Measurements from ENCODE around the gene ZNF436. TPM values are rescaled to one million over a fixed set of nuclear protein-coding genes. Genes with fewer than 3 reads are reported as not detected.
A peak's percentile ranks its signal among the peaks of the same experiment; 100 is the strongest.
"Not testable (repeated sequence)": the region's sequence is repeated elsewhere in the genome, so short reads cannot be mapped to it uniquely, and the experiment has no call there.

Gene ZNF436
- total RNA-seq, 3 donors from 2014 or later, result 19.5 to 36.6 (median 23.9) TPM

DNA sequence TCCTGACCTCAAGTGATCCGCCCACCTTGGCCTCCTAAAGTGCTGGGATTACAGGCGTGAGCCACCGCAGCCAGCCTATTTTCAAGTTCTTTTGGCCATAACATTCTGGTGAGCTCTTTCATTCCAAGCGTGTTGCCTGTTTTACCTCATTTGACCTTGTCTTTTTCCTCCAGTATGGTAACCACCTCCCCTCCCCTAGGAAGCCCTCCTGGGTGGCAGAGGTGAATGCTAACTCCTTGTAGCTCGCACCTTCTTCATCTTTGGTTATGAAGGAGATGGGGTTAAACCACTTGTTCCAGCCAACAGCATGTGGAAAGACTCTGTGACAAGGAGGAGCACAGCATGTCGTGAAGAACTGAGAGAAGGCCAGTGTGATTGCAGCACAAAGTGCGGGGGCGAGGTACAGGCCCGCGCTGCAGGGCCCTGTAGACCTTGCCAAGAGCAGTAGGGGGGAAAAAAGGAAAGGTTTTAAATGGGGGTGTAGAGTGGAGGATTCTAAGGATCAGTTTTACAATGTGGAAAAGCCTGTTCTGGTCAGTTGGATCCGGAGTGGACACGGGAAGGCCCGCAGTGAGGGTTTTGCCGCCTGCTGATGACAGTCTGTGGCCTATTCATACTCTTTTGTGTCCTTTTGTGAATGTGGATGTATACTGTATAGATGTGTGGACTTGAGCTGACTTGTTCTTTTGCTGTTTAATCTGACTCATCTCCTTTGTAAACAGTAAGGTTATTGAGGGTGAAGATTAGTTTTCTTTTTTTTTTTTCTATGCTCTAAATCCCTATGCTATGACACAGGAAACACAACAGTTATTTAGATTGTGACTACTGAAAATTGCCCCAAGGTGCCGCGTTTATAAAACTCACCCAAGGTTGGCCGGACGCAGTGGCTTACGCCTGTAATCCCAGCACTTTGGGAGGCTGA lies 7.5 kb upstream of the ZNF436 start:
- TF ChIP-seq POLR2AphosphoS5 (IDR thresholded peaks at IDR 0.05), result peak; percentile 38 to 76 (median 52)
- TF ChIP-seq, protein P1, sequence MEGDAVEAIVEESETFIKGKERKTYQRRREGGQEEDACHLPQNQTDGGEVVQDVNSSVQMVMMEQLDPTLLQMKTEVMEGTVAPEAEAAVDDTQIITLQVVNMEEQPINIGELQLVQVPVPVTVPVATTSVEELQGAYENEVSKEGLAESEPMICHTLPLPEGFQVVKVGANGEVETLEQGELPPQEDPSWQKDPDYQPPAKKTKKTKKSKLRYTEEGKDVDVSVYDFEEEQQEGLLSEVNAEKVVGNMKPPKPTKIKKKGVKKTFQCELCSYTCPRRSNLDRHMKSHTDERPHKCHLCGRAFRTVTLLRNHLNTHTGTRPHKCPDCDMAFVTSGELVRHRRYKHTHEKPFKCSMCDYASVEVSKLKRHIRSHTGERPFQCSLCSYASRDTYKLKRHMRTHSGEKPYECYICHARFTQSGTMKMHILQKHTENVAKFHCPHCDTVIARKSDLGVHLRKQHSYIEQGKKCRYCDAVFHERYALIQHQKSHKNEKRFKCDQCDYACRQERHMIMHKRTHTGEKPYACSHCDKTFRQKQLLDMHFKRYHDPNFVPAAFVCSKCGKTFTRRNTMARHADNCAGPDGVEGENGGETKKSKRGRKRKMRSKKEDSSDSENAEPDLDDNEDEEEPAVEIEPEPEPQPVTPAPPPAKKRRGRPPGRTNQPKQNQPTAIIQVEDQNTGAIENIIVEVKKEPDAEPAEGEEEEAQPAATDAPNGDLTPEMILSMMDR (IDR thresholded peaks at IDR 0.05), result no peak
- no peak for TF ChIP-seq POLR2A (IDR thresholded peaks at IDR 0.05)
- peak in 1 of 2 donors; percentile 67 for DNase-seq (ENCODE audit: low spot score in 2 of 2)
- Histone ChIP-seq H3K27ac (peak overlapping the region; percentile 59 to 86), H3K4me1 (peaks cover 0 to under 1% of the 10 kb centered on the region in 2 donors), H3K9me3 (no peaks in the 10 kb centered on the region), H3K4me3 (peak overlapping the region in 1 of 3 donors; percentile 13), H3K27me3 (no peaks in the 10 kb centered on the region), H3K36me3 (no peaks in the 10 kb centered on the region)
- intact Hi-C loops (cut with DNase I; ENCODE audit: low total_unique reads), result no loop called here

DNA sequence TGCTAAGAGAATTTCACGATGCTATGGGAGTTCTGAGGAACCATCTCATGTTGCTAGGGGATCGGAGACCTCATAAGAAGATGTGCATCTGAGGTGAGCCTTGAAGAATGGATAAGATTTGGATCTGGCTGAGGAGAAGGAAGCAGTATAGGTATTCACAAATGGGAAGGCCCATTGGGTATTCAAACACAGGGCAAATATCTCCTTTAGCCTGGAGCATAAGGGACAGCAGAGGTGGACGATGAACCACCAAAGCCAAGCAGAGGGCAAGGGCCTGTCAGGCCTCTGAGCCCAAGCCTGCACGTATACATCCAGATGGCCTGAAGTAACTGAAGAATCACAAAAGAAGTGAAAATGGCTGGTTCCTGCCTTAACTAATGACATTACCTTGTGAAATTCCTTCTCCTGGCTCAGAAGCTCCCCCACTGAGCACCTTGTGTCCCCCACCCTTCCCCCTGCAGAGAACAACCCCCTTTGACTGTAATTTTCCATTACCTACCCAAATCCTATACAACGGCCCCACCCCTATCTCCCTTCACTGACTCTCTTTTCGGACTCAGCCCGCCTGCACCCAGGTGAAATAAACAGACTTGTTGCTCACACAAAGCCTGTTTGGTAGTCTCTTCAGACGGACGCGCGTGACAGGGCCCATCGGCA lies 4.6 kb upstream of the ZNF436 start:
- intact Hi-C loops (cut with DNase I; ENCODE audit: low total_unique reads); H3K9me3 ChIP-seq; H3K27ac ChIP-seq; DNase-seq (ENCODE audit: low spot score in 2 of 2); H3K4me3 ChIP-seq; H3K27me3 ChIP-seq; H3K36me3 ChIP-seq: not testable (repeated sequence)
- peaks cover 10 to 23% of the 10 kb centered on the region in 2 donors for H3K4me1 ChIP-seq

DNA sequence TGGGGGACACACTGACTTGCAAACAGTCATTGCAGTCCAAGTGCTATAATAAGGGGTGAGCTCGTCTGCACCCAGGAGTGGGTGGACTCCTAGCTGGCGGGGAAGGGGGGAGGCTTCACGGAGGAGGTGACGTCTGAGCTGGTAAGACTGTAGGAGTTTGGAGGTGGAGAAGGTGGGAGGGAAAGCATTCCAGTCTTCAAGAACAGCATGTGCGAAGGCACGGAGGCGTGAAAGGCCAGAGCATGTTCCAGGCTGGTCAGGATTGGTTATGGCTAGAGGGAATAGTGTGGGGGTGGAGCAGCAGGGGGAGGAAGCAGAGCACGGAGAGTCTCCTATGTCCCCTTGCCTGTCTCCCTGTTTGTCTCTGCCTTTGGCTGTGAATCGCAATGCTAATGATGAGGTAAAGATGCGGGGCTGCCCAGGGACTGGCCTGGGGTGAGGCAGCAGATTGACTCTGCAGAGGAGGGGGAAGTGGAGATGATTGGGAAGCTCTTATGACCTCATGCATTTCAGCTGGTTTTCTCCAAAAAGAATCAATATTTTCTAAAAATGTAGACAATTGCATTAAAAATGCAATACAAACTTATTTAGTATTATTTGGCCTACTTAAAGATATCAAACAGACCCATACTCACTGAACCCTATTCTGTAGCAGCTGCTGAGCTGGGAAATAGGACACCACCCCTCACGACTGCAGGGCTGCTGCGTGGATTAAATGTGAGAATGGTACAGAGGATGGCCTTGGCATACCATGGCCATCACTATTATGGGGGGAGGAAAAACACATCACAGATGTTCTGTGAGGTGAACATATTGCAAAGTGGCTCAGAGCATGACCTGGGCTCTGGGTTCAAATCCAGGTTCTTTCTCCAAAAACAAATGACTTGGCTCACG lies 2.6 kb upstream of the ZNF436 start:
- TF ChIP-seq POLR2A (IDR thresholded peaks at IDR 0.05), result no peak
- no peak for TF ChIP-seq POLR2AphosphoS5 (IDR thresholded peaks at IDR 0.05)
- TF ChIP-seq, protein P1 (IDR thresholded peaks at IDR 0.05), result no peak
- intact Hi-C loops (cut with DNase I; ENCODE audit: low total_unique reads), result loop anchor here (1.0 kb wide), 1 partner anchor 24 kb away; no protein-coding TSS in a partner anchor
- Histone ChIP-seq H3K36me3 (no peaks in the 10 kb centered on the region), H3K9me3 (no peaks in the 10 kb centered on the region), H3K4me3 (no peak overlapping the region), H3K27ac (peak overlapping the region; percentile 89 to 96), H3K27me3 (no peaks in the 10 kb centered on the region), H3K4me1 (peaks cover 10 to 23% of the 10 kb centered on the region in 2 donors)
- DNase-seq (ENCODE audit: low spot score in 2 of 2), result no peak

DNA sequence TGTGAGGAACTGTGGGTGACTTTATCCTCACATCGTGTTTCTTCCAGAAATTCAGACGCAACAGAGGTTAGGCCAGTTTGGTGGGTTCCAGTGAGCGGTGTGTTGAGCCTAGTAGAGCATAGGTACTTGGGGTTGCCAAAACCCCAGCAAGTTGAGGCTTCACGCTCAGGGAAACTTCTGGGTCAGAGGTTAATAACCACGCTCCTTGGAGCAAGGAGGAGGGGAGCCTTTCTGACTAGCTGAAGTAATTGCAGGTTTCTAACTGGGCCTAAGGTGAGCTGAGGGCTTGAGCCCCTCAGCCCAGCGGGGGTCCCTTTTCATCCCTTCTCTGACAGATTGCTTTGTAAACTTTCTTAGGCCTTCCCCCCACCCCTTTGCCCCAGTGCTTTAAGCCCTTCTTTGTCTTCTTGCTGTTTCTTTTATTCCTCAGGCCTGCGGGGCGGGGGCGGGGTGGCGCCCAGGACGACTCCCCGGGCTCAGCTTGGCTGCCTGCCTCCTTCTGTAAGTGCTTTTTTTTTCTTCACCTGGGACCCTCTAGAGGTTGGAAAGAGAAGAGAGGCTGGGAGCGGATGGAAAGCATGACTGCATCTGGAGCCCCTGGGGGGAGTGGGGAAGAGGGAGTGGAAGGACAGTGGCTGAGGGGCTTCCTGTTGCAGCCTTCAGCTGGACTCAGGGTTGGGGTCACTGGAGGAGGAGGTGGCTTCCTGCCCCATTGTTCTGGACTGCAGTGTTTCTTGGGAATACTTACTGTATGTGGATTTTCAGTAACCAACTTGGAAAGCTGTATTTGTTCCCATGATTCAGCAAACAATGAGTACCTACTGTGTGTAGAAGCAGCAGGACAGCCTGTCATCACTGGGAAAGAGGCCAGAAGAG lies 1.3 kb upstream of the ZNF436 start:
- intact Hi-C loops (cut with DNase I; ENCODE audit: low total_unique reads), result loop anchor here (1.0 kb wide), 1 partner anchor 23 kb away; no protein-coding TSS in a partner anchor
- Histone ChIP-seq H3K9me3 (no peaks in the 10 kb centered on the region), H3K4me1 (peaks cover 10 to 29% of the 10 kb centered on the region in 2 donors), H3K27me3 (no peaks in the 10 kb centered on the region), H3K27ac (peak overlapping the region; percentile 89 to 96), H3K4me3 (peak overlapping the region in 2 of 3 donors; percentile 79 to 90), H3K36me3 (no peaks in the 10 kb centered on the region)
- TF ChIP-seq POLR2AphosphoS5 (IDR thresholded peaks at IDR 0.05), result peak in 2 of 3 donors; percentile 29 to 35
- no peak for TF ChIP-seq POLR2A (IDR thresholded peaks at IDR 0.05)
- no peak for DNase-seq (ENCODE audit: low spot score in 2 of 2)

DNA sequence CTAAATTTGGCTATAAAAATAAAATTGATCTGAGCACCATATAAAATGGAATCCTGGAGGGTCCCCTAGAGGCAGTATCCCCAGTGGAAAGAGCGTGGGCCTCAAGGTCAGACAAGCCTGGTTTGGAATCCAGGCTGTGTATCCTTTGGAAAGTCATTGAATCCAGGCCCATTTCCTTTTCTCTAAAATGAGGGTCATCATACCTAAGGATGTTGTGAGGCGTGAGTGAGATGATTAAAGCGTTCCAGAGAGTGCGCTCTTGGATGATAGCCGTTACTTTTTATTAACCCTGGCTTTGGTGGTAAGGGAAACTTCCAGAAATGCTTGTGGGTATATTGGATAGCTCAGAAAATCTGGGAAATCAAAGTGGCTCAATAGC lies 683 bp upstream of the ZNF436 start:
- no peaks in the 10 kb centered on the region for H3K36me3 ChIP-seq
- peaks cover 10 to 29% of the 10 kb centered on the region in 2 donors for H3K4me1 ChIP-seq
- no peaks in the 10 kb centered on the region for H3K9me3 ChIP-seq
- H3K4me3 ChIP-seq, result peak overlapping the region; percentile 79 to 90 (median 79)
- intact Hi-C loops (cut with DNase I; ENCODE audit: low total_unique reads), result no loop called here
- H3K27ac ChIP-seq, result peak overlapping the region; percentile 89 to 96
- TF ChIP-seq POLR2AphosphoS5 (IDR thresholded peaks at IDR 0.05) (no peak), POLR2A (IDR thresholded peaks at IDR 0.05) (no peak)
- TF ChIP-seq, protein P1 (IDR thresholded peaks at IDR 0.05), result no peak
- DNase-seq (ENCODE audit: low spot score in 2 of 2), result no peak
- no peaks in the 10 kb centered on the region for H3K27me3 ChIP-seq
